Measurements from ENCODE around the gene MAP3K14.

The MAP3K14 gene

GRCh38 chr17:45282683-45283644, 33.9 kb downstream of the MAP3K14 start:
- DNase-seq (ENCODE audit: low read depth) = no peak

DNA sequence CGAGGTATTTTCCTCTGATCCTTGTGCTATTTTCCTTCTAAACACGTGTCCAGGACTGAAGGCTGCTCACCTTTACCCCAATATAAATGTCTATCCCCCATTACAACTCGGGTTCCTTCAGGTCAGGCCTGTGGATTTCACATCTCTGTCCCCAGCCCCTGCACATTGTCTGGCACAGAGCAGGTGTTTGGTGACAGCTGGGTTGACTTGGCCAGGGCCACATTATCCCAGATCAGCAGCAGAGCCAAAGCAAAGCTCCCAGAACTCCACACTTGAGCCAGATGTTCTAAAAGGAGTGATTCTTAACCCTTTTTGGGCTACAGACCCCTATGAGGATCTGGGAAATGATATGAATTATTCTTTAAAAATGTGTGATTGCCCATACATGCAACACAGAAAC, 36.9 kb downstream of the MAP3K14 start:
- no peak for DNase-seq (ENCODE audit: low read depth)

- DNase-seq (ENCODE audit: low read depth) = no peak
Observed at GRCh38 chr17:45277992-45278391, 38.8 kb downstream of the MAP3K14 start.

DNA sequence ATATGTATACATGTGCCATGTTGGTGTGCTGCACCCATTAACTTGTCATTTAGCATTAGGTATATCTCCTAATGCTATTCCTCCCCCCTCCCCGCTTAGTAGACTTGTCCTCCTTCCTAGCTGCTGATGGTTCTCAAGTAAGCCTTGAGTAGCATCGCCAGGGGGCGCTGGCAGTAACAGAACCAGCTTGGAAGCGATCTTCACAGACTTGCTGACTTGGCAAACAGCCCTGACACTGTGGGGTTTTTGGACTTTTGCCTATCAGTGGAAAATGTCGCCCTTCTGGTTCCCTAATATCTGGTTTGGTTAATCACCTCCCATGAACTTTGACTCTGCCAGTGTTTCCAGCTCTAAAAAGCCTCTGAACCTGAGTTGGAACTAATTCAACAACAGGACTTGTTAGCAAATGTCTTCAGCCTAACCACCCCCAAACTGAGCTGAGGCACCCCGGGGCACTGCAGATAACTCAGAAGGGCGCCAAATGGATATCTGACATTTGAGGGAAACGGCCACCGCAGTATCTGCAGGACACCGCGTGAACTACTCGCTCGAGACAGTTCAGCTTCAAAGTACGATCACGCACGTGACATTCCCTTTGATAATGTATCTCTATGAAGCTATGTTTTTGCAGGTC, 39.5 kb downstream of the MAP3K14 start:
- DNase-seq (ENCODE audit: low read depth) = peak; percentile 75

DNA sequence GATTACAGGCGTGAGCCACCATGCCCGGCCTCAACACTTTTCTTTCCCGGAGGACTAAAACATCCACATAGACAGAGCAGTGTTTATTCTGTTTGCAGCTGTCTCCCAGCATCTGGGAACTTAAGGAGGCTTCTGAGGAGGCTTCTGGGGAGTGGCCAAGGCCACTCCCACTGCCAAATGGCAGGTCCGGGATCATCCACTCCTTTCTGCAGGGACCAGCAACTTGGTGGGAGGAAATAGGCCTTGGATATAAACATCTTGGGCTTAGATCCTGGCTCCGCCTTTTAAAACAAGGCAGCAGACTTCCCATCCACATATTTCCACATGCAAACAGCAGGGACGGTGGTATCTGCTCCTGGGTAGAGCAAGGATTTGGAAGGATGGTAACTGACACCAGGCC, 40.8 kb downstream of the MAP3K14 start:
- DNase-seq (ENCODE audit: low read depth) = no peak

- DNase-seq (ENCODE audit: low read depth) = no peak
Observed at GRCh38 chr17:45274033-45274432, 42.8 kb downstream of the MAP3K14 start.

GRCh38 chr17:45273551-45273957, 43.3 kb downstream of the MAP3K14 start:
- no peak for DNase-seq (ENCODE audit: low read depth)

GRCh38 chr17:45271603-45272002, 45.2 kb downstream of the MAP3K14 start:
- DNase-seq (ENCODE audit: low read depth) = no peak

- DNase-seq (ENCODE audit: low read depth) = no peak
Observed at GRCh38 chr17:45270828-45271418, 45.9 kb downstream of the MAP3K14 start.

- DNase-seq (ENCODE audit: low read depth) = no peak
Observed at GRCh38 chr17:45269912-45270311, 46.9 kb downstream of the MAP3K14 start.

GRCh38 chr17:45267436-45268055, 49.3 kb downstream of the MAP3K14 start:
- DNase-seq (ENCODE audit: low read depth) = no peak

GRCh38 chr17:45266372-45266926, 50.4 kb downstream of the MAP3K14 start:
- DNase-seq (ENCODE audit: low read depth) = no peak

GRCh38 chr17:45265821-45266220, 51.0 kb downstream of the MAP3K14 start:
- no peak for DNase-seq (ENCODE audit: low read depth)

DNA sequence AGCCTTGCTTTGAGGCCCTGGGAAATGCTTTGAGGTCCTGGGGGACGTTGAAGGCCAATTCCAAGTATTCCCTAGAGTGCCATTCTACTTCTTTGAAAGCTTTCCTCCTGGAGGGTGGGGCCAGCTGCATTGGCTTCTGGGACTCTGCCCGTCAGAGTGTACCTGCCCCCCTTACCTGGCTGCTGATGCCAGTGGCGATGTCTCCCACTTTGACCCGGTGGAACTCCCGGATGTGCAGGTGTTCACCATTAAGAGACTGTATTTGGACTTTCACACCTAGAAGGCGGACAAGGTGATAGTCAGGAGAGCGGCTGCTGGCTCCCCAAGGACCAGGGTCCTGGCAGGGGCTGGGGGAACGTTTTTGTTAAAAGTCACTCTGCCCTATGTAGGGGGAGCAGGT, 51.8 kb downstream of the MAP3K14 start:
- DNase-seq (ENCODE audit: low read depth) = no peak

GRCh38 chr17:45264430-45264829, 52.4 kb downstream of the MAP3K14 start:
- no peak for DNase-seq (ENCODE audit: low read depth)

DNA sequence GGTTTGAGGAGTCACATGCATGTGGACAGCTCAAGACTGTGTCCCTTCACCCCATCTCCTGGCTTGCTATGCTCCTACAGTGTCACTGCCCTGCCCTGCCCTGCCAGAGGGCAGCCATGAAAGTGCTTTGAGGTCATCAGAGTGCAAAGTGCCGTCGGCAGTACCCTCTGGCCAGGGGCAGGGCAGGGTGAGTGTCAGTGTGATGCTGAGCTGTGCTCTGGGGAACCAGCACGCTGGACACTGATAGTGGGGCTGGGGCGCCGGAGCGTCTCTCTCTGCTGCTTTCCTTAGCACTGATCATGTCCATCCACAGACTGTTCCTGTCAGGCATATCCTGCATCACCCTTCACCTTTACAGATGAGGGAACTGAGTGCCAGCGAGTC, 53.4 kb downstream of the MAP3K14 start:
- DNase-seq (ENCODE audit: low read depth) = no peak

DNA sequence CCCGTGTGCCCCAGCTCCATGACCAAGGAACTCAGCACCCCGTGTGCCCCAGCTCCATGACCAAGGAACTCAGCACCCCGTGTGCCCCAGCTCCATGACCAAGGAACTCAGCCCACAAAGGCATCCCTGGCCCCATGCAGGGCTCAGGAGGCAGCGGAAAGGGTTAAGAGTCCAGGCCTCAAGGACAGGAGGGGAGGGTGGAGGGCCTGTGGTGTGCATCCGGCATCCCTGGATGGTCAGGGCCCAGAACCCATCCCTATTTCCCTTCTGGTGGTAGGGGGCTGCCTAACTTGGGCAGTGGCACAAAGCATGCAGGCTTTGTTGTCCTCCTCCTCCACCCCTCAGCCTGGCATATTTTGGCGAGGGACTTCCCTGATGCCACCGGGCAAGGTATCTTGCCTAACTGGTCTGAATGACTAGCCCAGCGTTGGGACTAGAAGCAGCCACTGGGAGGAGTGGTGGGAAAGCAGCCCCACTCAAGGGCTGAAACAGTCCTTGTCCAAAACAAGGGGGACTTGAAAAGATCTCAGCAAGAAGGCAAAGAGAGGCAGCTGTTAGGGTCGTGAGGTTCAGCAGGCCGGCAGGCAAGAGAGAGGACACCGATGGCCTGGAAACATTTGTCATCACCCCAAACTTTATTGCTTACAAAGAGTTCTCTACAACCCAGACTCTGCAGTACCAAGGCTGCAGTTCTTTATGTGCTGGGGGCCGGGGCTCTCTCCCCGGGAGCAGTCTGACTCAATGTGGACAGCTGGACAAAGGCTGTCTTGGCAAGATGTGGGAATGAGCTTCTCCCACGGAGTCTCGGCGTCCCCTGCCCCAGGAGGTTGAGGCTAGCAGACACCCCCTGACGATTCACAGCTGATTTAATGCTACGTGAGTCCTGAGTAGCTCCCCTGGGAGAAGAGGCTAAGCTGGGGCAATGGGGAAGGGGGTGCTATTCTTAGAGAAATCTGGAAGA, 54.0 kb downstream of the MAP3K14 start:
- DNase-seq (ENCODE audit: low read depth) = no peak

- DNase-seq (ENCODE audit: low read depth) = peak; percentile 55
Observed at GRCh38 chr17:45261577-45262515, 55.0 kb downstream of the MAP3K14 start, which contains the start of gene SPATA32. TSS of gene SPATA32 (minus strand) at chr17:45262094. CDS start at chr17:45262016, 78 bp downstream.

DNA sequence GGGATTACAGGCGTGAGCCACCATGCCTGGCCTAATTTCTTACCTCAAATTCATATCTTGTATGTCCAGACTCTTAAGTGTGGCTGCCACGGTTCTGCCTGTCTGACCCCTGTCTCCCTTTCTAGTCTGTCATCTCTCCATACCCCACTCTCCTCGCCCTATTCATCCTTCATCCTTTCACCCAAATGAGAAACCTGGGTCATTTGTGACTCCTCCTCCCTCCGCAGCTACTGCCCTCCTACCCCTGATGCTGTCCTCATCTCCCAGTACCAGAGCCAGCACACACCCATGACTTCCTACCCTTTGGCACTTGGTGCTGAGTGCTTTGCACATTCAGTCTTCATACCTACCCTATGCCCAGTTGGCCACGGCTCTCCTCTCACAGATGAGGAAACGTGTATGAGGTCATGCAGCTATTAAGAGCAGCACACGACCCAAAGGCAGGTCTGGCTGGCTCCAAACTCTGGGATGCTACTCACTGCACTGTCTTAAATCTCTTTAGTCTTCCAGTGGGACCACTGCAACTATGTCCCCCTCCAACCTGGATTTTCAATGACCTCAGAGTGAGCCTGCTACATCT, 56.5 kb downstream of the MAP3K14 start:
- no peak for DNase-seq (ENCODE audit: low read depth)
